GM23338 (cell line): ENCODE results near the gene CHPF. TPM values are rescaled to one million over a fixed set of nuclear protein-coding genes. Genes with fewer than 3 reads are reported as not detected.

ENCODE experiments used
- ATAC-seq: fragments of 200-7000 bp; cut with Tn5 transposase; 3 replicates; pipeline ENCODE4 v1.9.1; 2020
- DNase-seq: peaks from one replicate; pipeline ENCODE4 v3.0.0-alpha.2; 2015; ENCODE audit warnings: low spot score
- H2AFZ ChIP-seq: fragments of 200-600 bp; sonication (generic); 2 replicates; pipeline ENCODE4 v1.8.0; 2016; ENCODE audit warnings: antibody characterized with exemption, mild to moderate bottlenecking, moderate library complexity
- H3F3A ChIP-seq: fragments of 200-600 bp; sonication (generic); replicated peaks from 2 replicates; pipeline ENCODE4 v1.8.0; 2017; ENCODE audit warnings: antibody characterized with exemption, mixed run types, low read depth
- H3K27ac ChIP-seq: fragments of 200-600 bp; sonication (generic); 2 replicates; pipeline ENCODE4 v1.6.1; 2016; ENCODE audit warnings: low read depth
- H3K27me3 ChIP-seq: fragments of 200-600 bp; sonication (generic); 2 replicates; pipeline ENCODE4 v1.8.0; 2016; ENCODE audit warnings: mild to moderate bottlenecking, mixed run types, moderate library complexity; ENCODE audit not compliant: insufficient read depth
- H3K36me3 ChIP-seq: fragments of 200-600 bp; sonication (generic); 2 replicates; pipeline ENCODE4 v1.8.0; 2016; ENCODE audit warnings: mild to moderate bottlenecking; ENCODE audit not compliant: insufficient read depth
- H3K4me1 ChIP-seq: fragments of 200-600 bp; sonication (generic); 2 replicates; pipeline ENCODE4 v1.8.0; 2016; ENCODE audit warnings: mild to moderate bottlenecking, moderate library complexity; ENCODE audit not compliant: insufficient read depth
- H3K4me2 ChIP-seq: fragments of 200-600 bp; sonication (generic); 2 replicates; pipeline ENCODE4 v1.7.1; 2017; ENCODE audit warnings: mixed run types
- H3K4me3 ChIP-seq: fragments of 200-600 bp; sonication (generic); 2 replicates; pipeline ENCODE4 v1.6.1; 2016; ENCODE audit warnings: mixed run types
- H3K79me2 ChIP-seq: fragments of 200-600 bp; sonication (generic); replicated peaks from 2 replicates; pipeline ENCODE4 v1.8.0; 2017; ENCODE audit warnings: mild to moderate bottlenecking; ENCODE audit not compliant: insufficient read depth
- H3K9me2 ChIP-seq: fragments of 200-600 bp; sonication (generic); 2 replicates; pipeline ENCODE4 v1.8.0; 2017; ENCODE audit not compliant: insufficient read depth
- H4K20me1 ChIP-seq: fragments of 200-600 bp; sonication (generic); replicated peaks from 2 replicates; pipeline ENCODE4 v1.8.0; 2017; ENCODE audit warnings: mild to moderate bottlenecking; ENCODE audit not compliant: insufficient read depth
- H3K27ac Mint-ChIP-seq: 2 replicates; pipeline ENCODE4 v1.8.0; 2020; ENCODE audit warnings: inconsistent platforms, mild to moderate bottlenecking, moderate library complexity, mixed read lengths
- H3K27me3 Mint-ChIP-seq: 3 replicates; pipeline ENCODE4 v1.8.0; 2022; ENCODE audit warnings: low read depth, mild to moderate bottlenecking, moderate library complexity, mixed read lengths, inconsistent platforms; ENCODE audit not compliant: insufficient read depth, poor library complexity
- H3K36me3 Mint-ChIP-seq: 3 replicates; pipeline ENCODE4 v1.8.0; 2021; ENCODE audit warnings: low read depth, mild to moderate bottlenecking, inconsistent platforms, moderate library complexity, mixed read lengths
- H3K4me1 Mint-ChIP-seq: 3 replicates; pipeline ENCODE4 v1.8.0; 2020; ENCODE audit warnings: mild to moderate bottlenecking, inconsistent platforms, mixed read lengths
- H3K4me3 Mint-ChIP-seq: 3 replicates; pipeline ENCODE4 v1.8.0; 2021; ENCODE audit warnings: moderate library complexity, mild to moderate bottlenecking, inconsistent platforms, mixed read lengths
- H3K9me3 Mint-ChIP-seq: 3 replicates; pipeline ENCODE4 v1.8.0; 2020; ENCODE audit warnings: moderate library complexity, mild to moderate bottlenecking, inconsistent platforms, mixed read lengths
- CREB1 ChIP-seq: fragments of 250-450 bp; sonication (Bioruptor Pico); IDR thresholded peaks from 2 replicates; pipeline ENCODE4 v1.5.0; 2020; ENCODE audit warnings: low read depth, mild to moderate bottlenecking, moderate library complexity
- EZH2 ChIP-seq: fragments of 200-600 bp; sonication (generic); IDR thresholded peaks from one replicate; pipeline ENCODE4 v1.8.0; 2017; ENCODE audit warnings: antibody characterized with exemption, mild to moderate bottlenecking, low read depth; ENCODE audit not compliant: unreplicated experiment
- EZH2phosphoT487 ChIP-seq: fragments of 200-600 bp; sonication (generic); IDR thresholded peaks from one replicate; pipeline ENCODE4 v1.8.1; 2018; ENCODE audit warnings: antibody characterized with exemption; ENCODE audit not compliant: unreplicated experiment
- NANOG ChIP-seq: IDR thresholded peaks from 2 replicates; pipeline ENCODE4 v1.6.1; 2016; ENCODE audit warnings: antibody characterized with exemption, borderline replicate concordance
- STAT1 ChIP-seq: IDR thresholded peaks from one replicate; pipeline ENCODE4 v1.6.1; 2016; ENCODE audit warnings: antibody characterized with exemption; ENCODE audit not compliant: unreplicated experiment
- ZNF114 ChIP-seq: fragments of 250-450 bp; sonication (Bioruptor Pico); IDR thresholded peaks from 2 replicates; pipeline ENCODE4 v1.5.0; 2020; ENCODE audit warnings: mild to moderate bottlenecking, moderate library complexity
- ZNF331 ChIP-seq: fragments of 250-450 bp; sonication (Bioruptor Pico); IDR thresholded peaks from 2 replicates; pipeline ENCODE4 v1.5.0; 2020; ENCODE audit warnings: low read depth, mild to moderate bottlenecking, moderate library complexity
- polyA plus RNA-seq: library from polyadenylated mRNA; unstranded; fragments of >200 nt; fragmentation: Nextera tagmentation; extraction: Ambion mirVana; gene quantifications from 2 replicates; pipeline ENCODE4 v1.2.1, GENCODE V29; 2016
- total RNA-seq: library from RNA; depleted of rRNA; stranded (reverse); fragments of >200 nt; shearing (Covaris generic); gene quantifications from 2 replicates; pipeline ENCODE4 v1.2.3, GENCODE V29; 2014
- TF ChIP-seq, protein P1 (sequence below): IDR thresholded peaks from 2 replicates; pipeline ENCODE4 v1.6.1; 2016; ENCODE audit warnings: antibody characterized with exemption
- TF ChIP-seq, protein P2 (sequence below): fragments of 250-450 bp; sonication (Bioruptor Pico); IDR thresholded peaks from 2 replicates; pipeline ENCODE4 v1.5.0; 2020; ENCODE audit warnings: mild to moderate bottlenecking, moderate library complexity

Gene CHPF
- total and polyA plus RNA-seq, 2 experiments from 2014 or later, result 36.5 to 252 TPM

DNA sequence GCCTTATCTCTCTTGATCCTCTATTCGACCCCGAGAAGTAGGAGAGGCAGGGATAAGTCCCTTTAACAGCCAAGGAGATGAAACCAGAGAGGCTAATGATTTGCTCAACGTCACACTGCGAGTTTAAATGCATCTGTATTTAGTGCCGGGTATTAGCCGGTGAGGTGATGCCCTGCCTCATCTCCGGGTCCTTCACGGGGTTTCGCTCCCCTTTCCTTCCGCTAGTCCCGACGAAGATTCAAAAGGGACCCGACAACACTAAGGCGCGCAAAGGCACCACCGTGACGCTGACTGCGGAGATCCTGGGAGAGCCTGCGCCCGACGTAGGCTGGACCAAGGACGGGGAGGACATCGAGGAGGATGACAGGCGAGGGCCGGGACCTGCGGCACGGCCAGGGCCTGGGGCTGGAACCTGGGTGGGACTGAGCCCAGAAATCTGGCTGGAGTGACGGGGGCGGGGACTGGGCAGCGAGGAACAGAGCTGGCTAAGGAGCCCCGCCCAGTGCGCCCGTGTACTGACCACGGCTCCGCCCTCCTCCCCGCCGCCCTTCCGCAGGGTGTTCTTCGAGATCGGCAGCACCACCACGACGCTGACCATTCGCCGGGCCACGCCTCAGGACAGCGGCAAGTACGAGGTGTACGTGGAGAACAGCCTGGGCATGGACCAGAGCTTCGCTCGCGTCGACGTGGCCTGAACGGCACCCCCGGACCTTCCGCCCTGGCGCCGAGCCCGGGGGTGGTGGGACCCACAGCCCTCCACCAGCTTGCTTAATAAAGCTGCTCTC, 45.9 kb downstream of the CHPF start:
- H3K27me3 ChIP-seq, result peaks cover 48% of the 10 kb centered on the region
- H3K4me1 ChIP-seq, result peaks cover 43% of the 10 kb centered on the region
- peaks cover 51% of the 10 kb centered on the region for H3K4me1 Mint-ChIP-seq

More for the DNA sequence above, 45.9 kb downstream of the CHPF start:
- H3K79me2 ChIP-seq, result no peaks in the 10 kb centered on the region
- no peaks in the 10 kb centered on the region for H4K20me1 ChIP-seq
- no peak for TF ChIP-seq STAT1
- TF ChIP-seq, protein P1, sequence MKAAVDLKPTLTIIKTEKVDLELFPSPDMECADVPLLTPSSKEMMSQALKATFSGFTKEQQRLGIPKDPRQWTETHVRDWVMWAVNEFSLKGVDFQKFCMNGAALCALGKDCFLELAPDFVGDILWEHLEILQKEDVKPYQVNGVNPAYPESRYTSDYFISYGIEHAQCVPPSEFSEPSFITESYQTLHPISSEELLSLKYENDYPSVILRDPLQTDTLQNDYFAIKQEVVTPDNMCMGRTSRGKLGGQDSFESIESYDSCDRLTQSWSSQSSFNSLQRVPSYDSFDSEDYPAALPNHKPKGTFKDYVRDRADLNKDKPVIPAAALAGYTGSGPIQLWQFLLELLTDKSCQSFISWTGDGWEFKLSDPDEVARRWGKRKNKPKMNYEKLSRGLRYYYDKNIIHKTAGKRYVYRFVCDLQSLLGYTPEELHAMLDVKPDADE, result no peak
- peak; percentile 61 for TF ChIP-seq EZH2
- TF ChIP-seq CREB1, result no peak
- TF ChIP-seq, protein P2, sequence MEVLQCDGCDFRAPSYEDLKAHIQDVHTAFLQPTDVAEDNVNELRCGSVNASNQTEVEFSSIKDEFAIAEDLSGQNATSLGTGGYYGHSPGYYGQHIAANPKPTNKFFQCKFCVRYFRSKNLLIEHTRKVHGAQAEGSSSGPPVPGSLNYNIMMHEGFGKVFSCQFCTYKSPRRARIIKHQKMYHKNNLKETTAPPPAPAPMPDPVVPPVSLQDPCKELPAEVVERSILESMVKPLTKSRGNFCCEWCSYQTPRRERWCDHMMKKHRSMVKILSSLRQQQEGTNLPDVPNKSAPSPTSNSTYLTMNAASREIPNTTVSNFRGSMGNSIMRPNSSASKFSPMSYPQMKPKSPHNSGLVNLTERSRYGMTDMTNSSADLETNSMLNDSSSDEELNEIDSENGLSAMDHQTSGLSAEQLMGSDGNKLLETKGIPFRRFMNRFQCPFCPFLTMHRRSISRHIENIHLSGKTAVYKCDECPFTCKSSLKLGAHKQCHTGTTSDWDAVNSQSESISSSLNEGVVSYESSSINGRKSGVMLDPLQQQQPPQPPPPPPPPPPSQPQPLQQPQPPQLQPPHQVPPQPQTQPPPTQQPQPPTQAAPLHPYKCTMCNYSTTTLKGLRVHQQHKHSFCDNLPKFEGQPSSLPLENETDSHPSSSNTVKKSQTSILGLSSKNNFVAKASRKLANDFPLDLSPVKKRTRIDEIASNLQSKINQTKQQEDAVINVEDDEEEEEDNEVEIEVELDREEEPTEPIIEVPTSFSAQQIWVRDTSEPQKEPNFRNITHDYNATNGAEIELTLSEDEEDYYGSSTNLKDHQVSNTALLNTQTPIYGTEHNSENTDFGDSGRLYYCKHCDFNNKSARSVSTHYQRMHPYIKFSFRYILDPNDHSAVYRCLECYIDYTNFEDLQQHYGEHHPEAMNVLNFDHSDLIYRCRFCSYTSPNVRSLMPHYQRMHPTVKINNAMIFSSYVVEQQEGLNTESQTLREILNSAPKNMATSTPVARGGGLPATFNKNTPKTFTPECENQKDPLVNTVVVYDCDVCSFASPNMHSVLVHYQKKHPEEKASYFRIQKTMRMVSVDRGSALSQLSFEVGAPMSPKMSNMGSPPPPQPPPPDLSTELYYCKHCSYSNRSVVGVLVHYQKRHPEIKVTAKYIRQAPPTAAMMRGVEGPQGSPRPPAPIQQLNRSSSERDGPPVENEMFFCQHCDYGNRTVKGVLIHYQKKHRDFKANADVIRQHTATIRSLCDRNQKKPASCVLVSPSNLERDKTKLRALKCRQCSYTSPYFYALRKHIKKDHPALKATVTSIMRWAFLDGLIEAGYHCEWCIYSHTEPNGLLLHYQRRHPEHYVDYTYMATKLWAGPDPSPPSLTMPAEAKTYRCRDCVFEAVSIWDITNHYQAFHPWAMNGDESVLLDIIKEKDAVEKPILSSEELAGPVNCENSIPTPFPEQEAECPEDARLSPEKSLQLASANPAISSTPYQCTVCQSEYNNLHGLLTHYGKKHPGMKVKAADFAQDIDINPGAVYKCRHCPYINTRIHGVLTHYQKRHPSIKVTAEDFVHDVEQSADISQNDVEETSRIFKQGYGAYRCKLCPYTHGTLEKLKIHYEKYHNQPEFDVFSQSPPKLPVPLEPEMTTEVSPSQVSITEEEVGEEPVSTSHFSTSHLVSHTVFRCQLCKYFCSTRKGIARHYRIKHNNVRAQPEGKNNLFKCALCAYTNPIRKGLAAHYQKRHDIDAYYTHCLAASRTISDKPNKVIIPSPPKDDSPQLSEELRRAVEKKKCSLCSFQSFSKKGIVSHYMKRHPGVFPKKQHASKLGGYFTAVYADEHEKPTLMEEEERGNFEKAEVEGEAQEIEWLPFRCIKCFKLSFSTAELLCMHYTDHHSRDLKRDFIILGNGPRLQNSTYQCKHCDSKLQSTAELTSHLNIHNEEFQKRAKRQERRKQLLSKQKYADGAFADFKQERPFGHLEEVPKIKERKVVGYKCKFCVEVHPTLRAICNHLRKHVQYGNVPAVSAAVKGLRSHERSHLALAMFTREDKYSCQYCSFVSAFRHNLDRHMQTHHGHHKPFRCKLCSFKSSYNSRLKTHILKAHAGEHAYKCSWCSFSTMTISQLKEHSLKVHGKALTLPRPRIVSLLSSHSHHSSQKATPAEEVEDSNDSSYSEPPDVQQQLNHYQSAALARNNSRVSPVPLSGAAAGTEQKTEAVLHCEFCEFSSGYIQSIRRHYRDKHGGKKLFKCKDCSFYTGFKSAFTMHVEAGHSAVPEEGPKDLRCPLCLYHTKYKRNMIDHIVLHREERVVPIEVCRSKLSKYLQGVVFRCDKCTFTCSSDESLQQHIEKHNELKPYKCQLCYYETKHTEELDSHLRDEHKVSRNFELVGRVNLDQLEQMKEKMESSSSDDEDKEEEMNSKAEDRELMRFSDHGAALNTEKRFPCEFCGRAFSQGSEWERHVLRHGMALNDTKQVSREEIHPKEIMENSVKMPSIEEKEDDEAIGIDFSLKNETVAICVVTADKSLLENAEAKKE (CRISPR knock-in tag), result no peak
- no peak for TF ChIP-seq NANOG
- no peak for TF ChIP-seq ZNF331
- TF ChIP-seq ZNF114 (CRISPR knock-in tag), result no peak
- peak; percentile 28 for TF ChIP-seq EZH2phosphoT487
- peak overlapping the region; percentile 92 for H2AFZ ChIP-seq
- Mint-ChIP-seq H3K36me3 (no peaks in the 10 kb centered on the region; the same call in 2 of the 3 replicates), H3K27me3 (peaks cover 51% of the 10 kb centered on the region), H3K9me3 (no peaks in the 10 kb centered on the region; the same call in 2 of the 3 replicates), H3K4me3 (peak overlapping the region; percentile 84), H3K27ac (no peak overlapping the region)
- DNase-seq (peak; percentile 77), ATAC-seq (peak; percentile 26)
- peak overlapping the region; percentile 58 for H3K4me3 ChIP-seq
- no peaks in the 10 kb centered on the region for H3K9me2 ChIP-seq
- peaks cover 17% of the 10 kb centered on the region for H3F3A ChIP-seq
- no peaks in the 10 kb centered on the region for H3K36me3 ChIP-seq
- H3K27ac ChIP-seq, result no peak overlapping the region
- H3K4me2 ChIP-seq, result peak overlapping the region; percentile 98
